ENCODE data around the gene ACR. TPM values are rescaled to one million over a fixed set of nuclear protein-coding genes. Genes with fewer than 3 reads are reported as not detected.
A peak's percentile ranks its signal among the peaks of the same experiment; 100 is the strongest.

ACR gene
- total and polyA plus RNA-seq, 2 of the 13 experiments (the other 11 are each of a cell fraction or from before 2014, with no cell fraction given) = 0.15 TPM; not detected in 1

DNA sequence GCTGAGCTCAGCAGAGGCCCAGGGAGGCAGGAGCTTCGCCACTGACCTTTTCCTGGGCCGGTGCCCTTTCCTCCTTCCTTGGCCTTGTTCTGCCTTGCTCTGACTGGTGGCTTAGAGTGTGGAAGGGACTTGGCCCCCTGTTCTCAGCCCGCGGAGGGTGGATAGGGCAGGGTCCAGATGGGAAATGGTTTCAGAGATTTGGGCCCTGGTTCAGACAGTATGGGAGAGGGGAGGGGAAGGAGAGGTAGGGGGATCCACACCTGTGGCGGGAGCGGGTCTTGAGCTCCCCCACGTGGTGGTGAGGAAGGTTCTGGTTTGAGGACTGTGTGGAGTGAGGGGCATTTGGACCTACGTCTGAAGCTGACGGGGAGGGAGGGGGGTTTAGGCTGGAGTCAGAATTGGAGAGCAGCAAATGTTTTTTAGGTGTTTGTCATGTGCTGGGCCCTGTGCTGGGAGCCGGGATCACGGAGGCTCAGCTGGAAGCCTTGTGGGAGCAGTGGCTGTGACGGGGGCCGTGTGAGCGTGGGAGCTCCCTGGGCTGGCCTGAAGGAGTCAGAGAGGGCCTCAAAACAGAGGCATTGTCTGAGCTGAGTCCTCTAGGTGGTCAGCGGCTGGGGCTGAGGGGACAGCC lies 38.1 kb upstream of the ACR start (continued):
- no peak for TF ChIP-seq ZFP36L1 (CRISPR knock-in tag; IDR thresholded peaks at IDR 0.05)
- peak; percentile 77 for TF ChIP-seq STAG1 (CRISPR knock-in tag; IDR thresholded peaks at IDR 0.05)
- TF ChIP-seq, protein P1, sequence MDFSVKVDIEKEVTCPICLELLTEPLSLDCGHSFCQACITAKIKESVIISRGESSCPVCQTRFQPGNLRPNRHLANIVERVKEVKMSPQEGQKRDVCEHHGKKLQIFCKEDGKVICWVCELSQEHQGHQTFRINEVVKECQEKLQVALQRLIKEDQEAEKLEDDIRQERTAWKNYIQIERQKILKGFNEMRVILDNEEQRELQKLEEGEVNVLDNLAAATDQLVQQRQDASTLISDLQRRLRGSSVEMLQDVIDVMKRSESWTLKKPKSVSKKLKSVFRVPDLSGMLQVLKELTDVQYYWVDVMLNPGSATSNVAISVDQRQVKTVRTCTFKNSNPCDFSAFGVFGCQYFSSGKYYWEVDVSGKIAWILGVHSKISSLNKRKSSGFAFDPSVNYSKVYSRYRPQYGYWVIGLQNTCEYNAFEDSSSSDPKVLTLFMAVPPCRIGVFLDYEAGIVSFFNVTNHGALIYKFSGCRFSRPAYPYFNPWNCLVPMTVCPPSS (IDR thresholded peaks at IDR 0.05) = no peak
- TF ChIP-seq FOSL2 (CRISPR knock-in tag; IDR thresholded peaks at IDR 0.05) = no peak
- TF ChIP-seq ZNF883 (CRISPR knock-in tag; IDR thresholded peaks at IDR 0.05; ENCODE audit: not compliant biosample characterization) = no peak
- TF ChIP-seq, protein P2, sequence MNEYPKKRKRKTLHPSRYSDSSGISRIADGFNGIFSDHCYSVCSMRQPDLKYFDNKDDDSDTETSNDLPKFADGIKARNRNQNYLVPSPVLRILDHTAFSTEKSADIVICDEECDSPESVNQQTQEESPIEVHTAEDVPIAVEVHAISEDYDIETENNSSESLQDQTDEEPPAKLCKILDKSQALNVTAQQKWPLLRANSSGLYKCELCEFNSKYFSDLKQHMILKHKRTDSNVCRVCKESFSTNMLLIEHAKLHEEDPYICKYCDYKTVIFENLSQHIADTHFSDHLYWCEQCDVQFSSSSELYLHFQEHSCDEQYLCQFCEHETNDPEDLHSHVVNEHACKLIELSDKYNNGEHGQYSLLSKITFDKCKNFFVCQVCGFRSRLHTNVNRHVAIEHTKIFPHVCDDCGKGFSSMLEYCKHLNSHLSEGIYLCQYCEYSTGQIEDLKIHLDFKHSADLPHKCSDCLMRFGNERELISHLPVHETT (CRISPR knock-in tag; conservative IDR thresholded peaks at IDR 0.05) = no peak
- TF ChIP-seq ZNF207 (IDR thresholded peaks at IDR 0.05; ENCODE audit: borderline replicate concordance) = no peak
- TF ChIP-seq ZNF782 (CRISPR knock-in tag; IDR thresholded peaks at IDR 0.05; ENCODE audit: borderline replicate concordance) = no peak
- peak; percentile 31; the same call in 1 of the 2 replicates for TF ChIP-seq ZFY (CRISPR knock-in tag; IDR thresholded peaks at IDR 0.05)
- no peak for TF ChIP-seq FOXJ3 (CRISPR knock-in tag; IDR thresholded peaks at IDR 0.05; ENCODE audit: borderline replicate concordance)
- TF ChIP-seq HDAC6 (IDR thresholded peaks at IDR 0.05; ENCODE audit: low read depth, low read length) = no peak
- no peak for TF ChIP-seq NFE2L1 (CRISPR knock-in tag; IDR thresholded peaks at IDR 0.05; ENCODE audit: borderline replicate concordance)
- TF ChIP-seq, protein P3, sequence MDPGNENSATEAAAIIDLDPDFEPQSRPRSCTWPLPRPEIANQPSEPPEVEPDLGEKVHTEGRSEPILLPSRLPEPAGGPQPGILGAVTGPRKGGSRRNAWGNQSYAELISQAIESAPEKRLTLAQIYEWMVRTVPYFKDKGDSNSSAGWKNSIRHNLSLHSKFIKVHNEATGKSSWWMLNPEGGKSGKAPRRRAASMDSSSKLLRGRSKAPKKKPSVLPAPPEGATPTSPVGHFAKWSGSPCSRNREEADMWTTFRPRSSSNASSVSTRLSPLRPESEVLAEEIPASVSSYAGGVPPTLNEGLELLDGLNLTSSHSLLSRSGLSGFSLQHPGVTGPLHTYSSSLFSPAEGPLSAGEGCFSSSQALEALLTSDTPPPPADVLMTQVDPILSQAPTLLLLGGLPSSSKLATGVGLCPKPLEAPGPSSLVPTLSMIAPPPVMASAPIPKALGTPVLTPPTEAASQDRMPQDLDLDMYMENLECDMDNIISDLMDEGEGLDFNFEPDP (CRISPR knock-in tag; conservative IDR thresholded peaks at IDR 0.05) = peak; percentile 93; the same call in 1 of the 2 replicates
- TF ChIP-seq SMC3 (IDR thresholded peaks at IDR 0.05; ENCODE audit: low read length) = peak; percentile 50
- no peak for TF ChIP-seq ZNF451 (CRISPR knock-in tag; IDR thresholded peaks at IDR 0.05)
- TF ChIP-seq, protein P4, sequence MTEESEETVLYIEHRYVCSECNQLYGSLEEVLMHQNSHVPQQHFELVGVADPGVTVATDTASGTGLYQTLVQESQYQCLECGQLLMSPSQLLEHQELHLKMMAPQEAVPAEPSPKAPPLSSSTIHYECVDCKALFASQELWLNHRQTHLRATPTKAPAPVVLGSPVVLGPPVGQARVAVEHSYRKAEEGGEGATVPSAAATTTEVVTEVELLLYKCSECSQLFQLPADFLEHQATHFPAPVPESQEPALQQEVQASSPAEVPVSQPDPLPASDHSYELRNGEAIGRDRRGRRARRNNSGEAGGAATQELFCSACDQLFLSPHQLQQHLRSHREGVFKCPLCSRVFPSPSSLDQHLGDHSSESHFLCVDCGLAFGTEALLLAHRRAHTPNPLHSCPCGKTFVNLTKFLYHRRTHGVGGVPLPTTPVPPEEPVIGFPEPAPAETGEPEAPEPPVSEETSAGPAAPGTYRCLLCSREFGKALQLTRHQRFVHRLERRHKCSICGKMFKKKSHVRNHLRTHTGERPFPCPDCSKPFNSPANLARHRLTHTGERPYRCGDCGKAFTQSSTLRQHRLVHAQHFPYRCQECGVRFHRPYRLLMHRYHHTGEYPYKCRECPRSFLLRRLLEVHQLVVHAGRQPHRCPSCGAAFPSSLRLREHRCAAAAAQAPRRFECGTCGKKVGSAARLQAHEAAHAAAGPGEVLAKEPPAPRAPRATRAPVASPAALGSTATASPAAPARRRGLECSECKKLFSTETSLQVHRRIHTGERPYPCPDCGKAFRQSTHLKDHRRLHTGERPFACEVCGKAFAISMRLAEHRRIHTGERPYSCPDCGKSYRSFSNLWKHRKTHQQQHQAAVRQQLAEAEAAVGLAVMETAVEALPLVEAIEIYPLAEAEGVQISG (CRISPR knock-in tag; IDR thresholded peaks at IDR 0.05) = no peak
- TF ChIP-seq HDAC2 (CRISPR knock-in tag; IDR thresholded peaks at IDR 0.05) = no peak
- peak; percentile 10; the same call in 1 of the 2 replicates for TF ChIP-seq ZNF788 (CRISPR knock-in tag; IDR thresholded peaks at IDR 0.05; ENCODE audit: borderline replicate concordance)
- TF ChIP-seq BRCA1 (CRISPR knock-in tag; IDR thresholded peaks at IDR 0.05) = 0 out of 2 replicates have a peak, but pooled peaks have one; percentile 23
- peak; percentile 46; the same call in 1 of the 2 replicates for TF ChIP-seq ZMYM4 (CRISPR knock-in tag; IDR thresholded peaks at IDR 0.05)
- TF ChIP-seq ZFP90 (CRISPR knock-in tag; IDR thresholded peaks at IDR 0.05; ENCODE audit: borderline replicate concordance) = no peak
- TF ChIP-seq U2AF2 (IDR thresholded peaks at IDR 0.05; ENCODE audit: low read depth, low read length) = no peak
- no peak for TF ChIP-seq NFIB (CRISPR knock-in tag; IDR thresholded peaks at IDR 0.05; ENCODE audit: borderline replicate concordance)

Data from HepG2 (cell line).